ENCODE measurements around the gene DNAJB4. TPM values are rescaled to one million over a fixed set of nuclear protein-coding genes. Genes with fewer than 3 reads are reported as not detected.

The DNAJB4 gene
- 71.5 and 72.1 TPM in 2 replicates for total RNA-seq

DNA sequence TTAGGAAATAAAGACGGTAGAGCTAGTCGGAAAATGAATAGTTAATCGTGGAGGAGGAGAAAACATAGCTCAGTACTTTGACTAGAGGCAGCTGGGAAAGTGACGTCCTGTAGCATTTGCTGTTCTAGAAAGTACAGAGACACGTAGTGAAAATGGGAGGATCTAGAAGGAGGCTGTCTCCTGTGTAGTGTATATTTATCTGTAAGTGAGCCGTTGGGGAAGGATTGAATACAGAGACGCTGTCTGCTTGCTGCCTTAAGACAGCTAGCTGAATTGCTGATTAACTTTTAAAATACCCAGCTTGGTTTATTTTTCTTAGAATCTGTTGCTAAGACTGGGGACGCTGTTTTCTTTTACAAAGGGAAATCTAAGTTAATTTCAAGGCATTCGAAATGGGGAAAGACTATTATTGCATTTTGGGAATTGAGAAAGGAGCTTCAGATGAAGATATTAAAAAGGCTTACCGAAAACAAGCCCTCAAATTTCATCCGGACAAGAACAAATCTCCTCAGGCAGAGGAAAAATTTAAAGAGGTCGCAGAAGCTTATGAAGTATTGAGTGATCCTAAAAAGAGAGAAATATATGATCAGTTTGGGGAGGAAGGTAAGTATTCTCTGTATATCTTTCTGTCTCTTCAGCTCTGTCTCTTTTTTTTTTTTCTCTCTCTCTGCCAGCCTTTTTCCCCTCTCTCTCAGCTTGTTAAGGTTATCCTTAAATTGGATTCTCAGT, at the start of gene DNAJB4:
Gene DNAJB4, plus strand, starts transcription at position 221 of the 729 bp plus-strand sequence. Its CDS starts 172 bp downstream, at position 393.

DNA sequence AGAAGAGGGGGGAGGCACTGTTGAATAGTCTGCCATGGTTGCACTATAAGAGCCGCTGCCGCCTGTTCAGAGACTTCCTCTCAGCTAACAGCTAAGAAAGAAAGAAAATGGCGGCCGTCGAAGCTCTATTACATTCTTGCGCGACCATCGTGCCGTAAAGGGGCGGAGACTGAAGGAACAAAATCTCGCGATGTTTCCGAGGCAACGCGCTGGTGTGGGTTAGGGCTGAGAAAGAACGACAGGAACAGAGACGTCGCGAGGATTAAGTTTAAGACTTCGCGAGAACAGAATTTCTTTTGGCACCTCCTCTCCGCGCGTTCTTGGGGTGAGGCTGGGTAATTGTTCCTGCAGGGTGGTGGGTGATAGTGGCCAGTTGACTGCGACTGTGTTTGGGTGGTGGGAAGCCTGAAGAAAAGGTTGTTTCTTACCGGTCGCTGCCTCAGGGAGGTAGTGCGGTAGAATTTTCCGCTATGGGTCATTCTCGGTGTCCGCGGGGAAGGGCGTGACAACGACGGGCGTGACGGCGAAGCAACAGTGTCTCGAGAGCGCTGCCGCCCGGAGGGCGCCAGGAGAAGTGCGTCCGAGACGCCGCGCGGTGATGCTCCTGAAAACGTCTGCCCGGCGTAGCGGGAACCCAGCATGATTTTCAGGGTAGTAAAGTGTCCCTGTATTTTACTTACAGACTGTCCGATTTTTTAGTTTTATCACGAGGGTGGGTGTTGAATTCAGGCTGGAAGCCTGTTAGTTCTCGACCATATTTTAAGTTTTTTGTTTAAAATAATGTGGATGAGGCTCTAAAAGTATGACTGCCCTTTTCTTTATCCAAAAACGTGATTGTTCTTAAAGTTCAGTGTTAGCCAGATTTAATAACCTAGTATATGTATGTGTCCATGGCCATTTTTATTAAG, 25.5 kb upstream of the DNAJB4 start, which contains the start of gene FUBP1:
Gene FUBP1, minus strand, starts transcription at position 104 of the 908 bp plus-strand sequence. Its CDS starts 68 bp downstream, at position 36.

DNA sequence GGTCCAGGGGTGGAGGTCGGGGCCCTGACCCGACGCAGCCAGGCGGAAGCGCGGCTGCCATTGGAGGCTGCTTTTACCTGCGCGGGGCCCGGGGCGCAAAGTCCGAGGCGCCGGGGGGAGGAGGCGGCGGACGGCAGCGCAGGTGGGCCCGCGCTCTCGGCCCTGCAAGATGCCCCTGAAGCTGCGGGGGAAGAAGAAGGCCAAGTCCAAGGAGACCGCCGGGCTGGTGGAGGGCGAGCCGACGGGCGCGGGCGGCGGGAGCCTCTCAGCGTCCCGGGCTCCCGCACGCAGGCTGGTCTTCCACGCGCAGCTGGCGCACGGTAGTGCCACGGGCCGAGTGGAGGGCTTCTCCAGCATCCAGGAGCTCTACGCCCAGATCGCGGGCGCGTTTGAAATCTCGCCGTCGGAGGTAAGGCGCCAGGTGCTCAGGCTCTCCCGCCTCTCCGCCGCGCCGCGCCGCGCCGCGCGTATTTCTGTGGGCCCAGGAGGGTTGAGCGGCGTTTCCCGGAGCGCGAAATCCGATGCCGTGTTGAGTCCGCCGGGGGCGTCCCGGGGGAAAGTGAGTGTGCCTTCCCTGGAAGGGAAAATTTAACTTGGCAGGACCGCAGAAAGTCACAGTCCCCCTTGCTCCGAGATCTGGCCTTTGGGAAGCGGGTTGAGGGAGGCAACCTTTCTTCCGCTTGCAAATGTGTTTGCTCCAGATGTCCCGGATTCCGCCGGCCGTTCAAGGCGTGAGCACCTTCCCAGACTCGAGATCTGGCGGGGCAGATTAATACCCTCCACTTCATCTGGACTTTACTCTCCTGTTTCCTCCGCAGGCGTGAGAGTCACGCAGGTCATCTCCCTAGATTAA, 41.4 kb downstream of the DNAJB4 start, which contains the start of gene GIPC2:
Gene GIPC2, plus strand, starts transcription at position 41 of the 853 bp plus-strand sequence. Its CDS starts 129 bp downstream, at position 170.

Other genes starting within 250 kb of the DNAJB4 start
- 65.4 and 67.1 TPM in 2 replicates for gene USP33, start 245.1 kb upstream of the DNAJB4 start, total RNA-seq
- 11.9 and 14.3 TPM in 2 replicates for gene MIGA1, start 225.3 kb upstream of the DNAJB4 start, total RNA-seq
- gene NEXN, start 116.3 kb upstream of the DNAJB4 start, total RNA-seq, result 11.2 and 26.5 TPM in 2 replicates
- gene FUBP1, start 25.9 kb upstream of the DNAJB4 start, total RNA-seq, result 106 and 115 TPM in 2 replicates
- gene GIPC2, start 41.0 kb downstream of the DNAJB4 start, total RNA-seq, result 0.62 and 0.92 TPM in 2 replicates

All from aortic smooth muscle cell (primary cell).